IMR-90 (cell line): ENCODE measurements around the gene RRAGD. TPM values are rescaled to one million over a fixed set of nuclear protein-coding genes. Genes with fewer than 3 reads are reported as not detected.

Experiments used
- ATAC-seq: fragments of 200-7000 bp; cut with Tn5 transposase; 2 replicates; pipeline ENCODE4 v1.9.1; 2020; ENCODE audit warnings: low read depth, mild to moderate bottlenecking, moderate library complexity
- BruUV-seq: library from RNA; stranded (reverse); fragments of 400-500 nt; replicated peaks from 2 replicates; lab custom pipeline; 2021; lab: Mats Ljungman, UMichigan
- CTCF ChIA-PET: fragments of 300-600 bp; formaldehyde crosslinking; extraction: SDS; loops from one replicate; lab custom pipeline; 2021; ENCODE audit warnings: antibody characterized with exemption; lab: Yijun Ruan, JAX
- POLR2A ChIA-PET: fragments of 300-600 bp; sonication (Branson Sonifier 250); formaldehyde crosslinking; loops from one replicate; lab custom pipeline; 2022; ENCODE audit warnings: antibody characterized with exemption; ENCODE audit not compliant: unreplicated experiment; lab: Charles Lee
- DNase-seq: peaks from one replicate; pipeline ENCODE4 v3.0.0; 2013
- H2AFZ ChIP-seq: replicated peaks from 2 replicates; pipeline ENCODE3; 2013; ENCODE audit warnings: low read length, mild to moderate bottlenecking; ENCODE audit not compliant: poor library complexity
- H2AK5ac ChIP-seq: 2 replicates; pipeline ENCODE4 v1.6.1; 2013; ENCODE audit warnings: low read depth, low read length, inconsistent platforms
- H2AK9ac ChIP-seq: replicated peaks from 2 replicates; pipeline ENCODE3; 2013; ENCODE audit warnings: mild to moderate bottlenecking, low read depth, low read length, moderate library complexity; ENCODE audit not compliant: poor library complexity
- H2BK120ac ChIP-seq: 2 replicates; pipeline ENCODE4 v1.6.1; 2013; ENCODE audit warnings: low read depth, low read length, inconsistent platforms
- H2BK15ac ChIP-seq: 3 replicates; pipeline ENCODE4 v1.6.1; 2013; ENCODE audit warnings: low read depth, low read length, inconsistent platforms
- H2BK20ac ChIP-seq: 2 replicates; pipeline ENCODE4 v1.6.1; 2013; ENCODE audit warnings: low read depth, mild to moderate bottlenecking, inconsistent platforms, low read length, moderate library complexity
- H2BK5ac ChIP-seq: 2 replicates; pipeline ENCODE4 v1.6.1; 2013; ENCODE audit warnings: mild to moderate bottlenecking, low read depth, low read length, inconsistent platforms; ENCODE audit not compliant: poor library complexity, severe bottlenecking
- H3K14ac ChIP-seq: replicated peaks from 2 replicates; pipeline ENCODE4 v1.6.1; 2013; ENCODE audit warnings: low read depth, low read length, inconsistent platforms
- H3K18ac ChIP-seq: 2 replicates; pipeline ENCODE4 v1.6.1; 2013; ENCODE audit warnings: low read depth, low read length, control low read depth
- H3K23ac ChIP-seq: 2 replicates; pipeline ENCODE4 v1.6.1; 2013; ENCODE audit warnings: low read depth, low read length, inconsistent platforms
- H3K27ac ChIP-seq: 2 replicates; pipeline ENCODE4 v1.5.1; 2013; ENCODE audit warnings: mild to moderate bottlenecking, control low read depth, low read length; ENCODE audit not compliant: insufficient read depth
- H3K27me3 ChIP-seq: 2 replicates; pipeline ENCODE4 v1.6.1; 2013; ENCODE audit warnings: low read length; ENCODE audit not compliant: control insufficient read depth, insufficient read depth
- H3K36me3 ChIP-seq: 2 replicates; pipeline ENCODE4 v1.6.1; 2013; ENCODE audit warnings: low read length, mixed read lengths; ENCODE audit not compliant: control insufficient read depth, insufficient read depth
- H3K4ac ChIP-seq: 2 replicates; pipeline ENCODE4 v1.6.1; 2013; ENCODE audit warnings: low read depth, low read length, inconsistent platforms
- H3K4me1 ChIP-seq: 2 replicates; pipeline ENCODE4 v1.6.1; 2013; ENCODE audit warnings: low read length, mixed read lengths; ENCODE audit not compliant: control insufficient read depth, insufficient read depth
- H3K4me2 ChIP-seq: 2 replicates; pipeline ENCODE4 v1.6.1; 2013; ENCODE audit warnings: low read depth, mild to moderate bottlenecking, control low read depth, low read length, moderate library complexity
- H3K4me3 ChIP-seq: 2 replicates; pipeline ENCODE4 v1.5.1; 2013; ENCODE audit warnings: low read depth, mild to moderate bottlenecking, control low read depth, low read length, moderate library complexity; ENCODE audit not compliant: insufficient read depth
- H3K56ac ChIP-seq: 2 replicates; pipeline ENCODE4 v1.6.1; 2013; ENCODE audit warnings: low read length, inconsistent platforms; ENCODE audit not compliant: insufficient read depth; ENCODE audit errors: extremely low read depth
- H3K79me1 ChIP-seq, 2 experiments: 2 replicates each; pipeline ENCODE4 v1.6.1; 2013; ENCODE audit warnings: low read length in 2 of 2, inconsistent platforms in 1 of 2, low read depth in 1 of 2
- H3K9ac ChIP-seq: 2 replicates; pipeline ENCODE4 v1.6.1; 2013; ENCODE audit warnings: low read depth, low read length, control low read depth
- H3K9me1 ChIP-seq: 2 replicates; pipeline ENCODE4 v1.6.1; 2013; ENCODE audit warnings: low read length, inconsistent platforms; ENCODE audit not compliant: insufficient read depth
- H3K9me3 ChIP-seq: 2 replicates; pipeline ENCODE4 v1.6.1; 2013; ENCODE audit warnings: low read length; ENCODE audit not compliant: control insufficient read depth, insufficient read depth
- H4K20me1 ChIP-seq: 2 replicates; pipeline ENCODE4 v1.6.1; 2013; ENCODE audit warnings: low read length, inconsistent platforms; ENCODE audit not compliant: insufficient read depth
- H4K5ac ChIP-seq: 2 replicates; pipeline ENCODE4 v1.6.1; 2013; ENCODE audit warnings: mild to moderate bottlenecking, low read depth, low read length, control low read depth
- H4K8ac ChIP-seq, 2 experiments: 2 replicates each; pipeline ENCODE4 v1.6.1; 2013; ENCODE audit warnings: low read depth in 2 of 2, low read length in 2 of 2, control low read depth in 1 of 2, inconsistent platforms in 1 of 2
- H4K91ac ChIP-seq: 2 replicates; pipeline ENCODE4 v1.6.1; 2013; ENCODE audit warnings: low read depth, low read length, inconsistent platforms; ENCODE audit not compliant: insufficient read depth
- CEBPB ChIP-seq: IDR thresholded peaks from 2 replicates; pipeline ENCODE4 v1.6.1; 2012; ENCODE audit warnings: low read depth, low read length, improper control_type of control experiment
- MAFK ChIP-seq: IDR thresholded peaks from 2 replicates; pipeline ENCODE4 v1.6.1; 2012; ENCODE audit warnings: low read depth, low read length, improper control_type of control experiment
- MAZ ChIP-seq: IDR thresholded peaks from 2 replicates; pipeline ENCODE4 v1.6.1; 2012; ENCODE audit warnings: low read depth, mild to moderate bottlenecking, low read length, improper control_type of control experiment, moderate library complexity, borderline replicate concordance
- MXI1 ChIP-seq: IDR thresholded peaks from 2 replicates; pipeline ENCODE4 v1.6.1; 2012; ENCODE audit warnings: low read depth, mild to moderate bottlenecking, low read length, moderate library complexity, borderline replicate concordance
- NFE2L2 ChIP-seq: fragments of 150-350 bp; IDR thresholded peaks from 2 replicates; pipeline ENCODE4 v1.6.1; 2016; ENCODE audit warnings: low read depth, mild to moderate bottlenecking, low read length
- POLR2A ChIP-seq: IDR thresholded peaks from 2 replicates; pipeline ENCODE4 v1.6.1; 2012; ENCODE audit warnings: mild to moderate bottlenecking, low read depth, low read length
- RCOR1 ChIP-seq: IDR thresholded peaks from 2 replicates; pipeline ENCODE4 v1.6.1; 2012; ENCODE audit warnings: mild to moderate bottlenecking, low read length, improper control_type of control experiment; ENCODE audit not compliant: insufficient replicate concordance
- RFX5 ChIP-seq: IDR thresholded peaks from 2 replicates; pipeline ENCODE4 v1.8.0; 2012; ENCODE audit warnings: low read depth, mild to moderate bottlenecking, low read length, moderate library complexity
- SMC3 ChIP-seq: fragments of 150-350 bp; IDR thresholded peaks from 2 replicates; pipeline ENCODE4 v1.6.1; 2016; ENCODE audit warnings: low read depth, mild to moderate bottlenecking, antibody characterized with exemption, low read length, moderate library complexity
- WGBS, 2 experiments: methylation state at CpG; one replicate each; pipeline versions ENCODE4 v1.1.5 to v1.1.7; 2013; ENCODE audit warnings: missing lambda C conversion rate in 2 of 2; ENCODE audit not compliant: insufficient read length in 1 of 2; ENCODE audit errors: extremely low coverage in 2 of 2; 5-methylcytosine and 5-hydroxymethylcytosine counted together
- dilution Hi-C: fragments of 300-500 bp; cut with HindIII; formaldehyde crosslinking; loops from one replicate; pipeline ENCODE4 v1.14.3; 2018; ENCODE audit warnings: low sequenced_read_pairs; ENCODE audit not compliant: unreplicated experiment
- in situ Hi-C: fragments of 300-500 bp; cut with MboI; formaldehyde crosslinking; loops from 3 replicates; pipeline ENCODE4 v1.14.3; 2019; ENCODE audit warnings: low sequenced_read_pairs, inconsistent platforms, mixed read lengths
- intact Hi-C: fragments of 100-400 bp; cut with micrococcal nuclease; formaldehyde crosslinking; loops from 2 replicates; pipeline ENCODE4 v1.10.0; 2022
- polyA plus RNA-seq, 3 experiments: library from polyadenylated mRNA; depleted of rRNA; stranded (reverse); fragments of >200 nt; gene quantifications; 2 replicates each; pipeline ENCODE4 v1.2.3, GENCODE V29; 2012; ENCODE audit warnings: low replicate concordance in 1 of 3
- total RNA-seq: library from RNA; depleted of rRNA; stranded (reverse); fragments of >200 nt; gene quantifications from 2 replicates; pipeline ENCODE4 v1.2.3, GENCODE V29; 2012
- TF ChIP-seq, protein P1 (sequence below): conservative IDR thresholded peaks from 2 replicates; pipeline ENCODE4 v1.5.1; 2012; ENCODE audit warnings: mild to moderate bottlenecking, low read depth, low read length, improper control_type of control experiment
- TF ChIP-seq, protein P2 (sequence below): fragments of 150-350 bp; IDR thresholded peaks from 2 replicates; pipeline ENCODE4 v1.6.1; 2016; ENCODE audit warnings: low read depth, mild to moderate bottlenecking, low read length, moderate library complexity, borderline replicate concordance
- TF ChIP-seq, protein P3 (sequence below): fragments of 150-350 bp; IDR thresholded peaks from 2 replicates; pipeline ENCODE4 v1.6.1; 2017; ENCODE audit warnings: mild to moderate bottlenecking, antibody characterized with exemption, low read length, low read depth

RRAGD gene
- total and polyA plus RNA-seq, 2 of the 4 experiments (the other 2 are of a cell fraction) = not detected

DNA sequence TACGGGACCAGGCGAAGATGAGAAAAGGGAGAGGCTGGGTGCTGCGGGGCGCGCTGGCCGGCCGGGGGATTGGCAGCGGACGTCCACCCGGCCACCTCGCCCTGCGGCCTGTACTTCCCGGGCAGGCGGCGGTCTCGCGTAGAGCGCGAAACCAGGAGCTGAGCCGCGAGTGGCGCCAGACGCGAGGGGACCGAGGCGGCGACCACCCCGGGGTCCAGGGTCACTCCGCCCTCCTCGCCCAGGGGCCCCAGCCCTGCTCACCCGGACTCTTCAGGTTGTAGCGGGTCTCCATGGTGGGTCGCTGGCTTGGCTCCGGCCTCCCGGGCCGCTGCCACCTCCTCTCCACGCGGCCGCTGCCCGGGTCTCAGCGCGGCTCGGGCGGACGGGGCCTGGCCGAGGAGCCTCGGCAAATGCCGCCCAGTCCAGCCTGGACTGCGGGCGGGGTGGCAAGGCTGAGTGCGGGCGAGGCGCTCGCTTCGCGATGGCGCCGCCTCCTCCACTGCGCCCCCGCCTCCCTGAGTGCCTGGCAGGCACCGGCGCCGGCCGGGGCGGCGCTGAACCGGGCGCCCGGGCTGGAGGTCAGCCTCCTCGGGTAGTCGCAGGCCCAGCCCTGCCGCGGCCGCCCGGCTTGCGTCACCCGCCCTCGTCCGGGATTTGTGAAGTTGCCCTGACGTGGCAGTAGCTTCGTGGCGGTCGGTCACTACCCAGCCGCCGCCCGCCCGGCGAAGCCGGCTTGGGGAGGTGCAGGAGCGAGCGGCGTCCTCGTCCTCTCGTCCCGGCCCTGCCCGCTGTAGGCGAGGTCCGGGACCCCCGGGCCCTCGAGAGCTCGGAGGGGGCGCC lies 59.6 kb downstream of the RRAGD start, which contains the start of gene UBE2J1:
TSS of gene UBE2J1 (minus strand) at position 445 of the 840 bp plus-strand sequence. CDS start at position 292, 153 bp downstream.
- Histone ChIP-seq H3K56ac (peak within 1 kb of the TSS; percentile 90), H2BK5ac (peak within 1 kb of the TSS; percentile 75), H3K9me1 (peaks cover 12% of the 10 kb centered on the region), H3K27ac (peak within 1 kb of the TSS; percentile 85), H2AFZ (peak within 1 kb of the TSS; percentile 92), H3K79me1 (peaks cover 8 to 36% of the 10 kb centered on the region in 2 experiments; a peak in 3 of 4 replicates), H3K4me2 (peak within 1 kb of the TSS; percentile 94), H2BK120ac (peak within 1 kb of the TSS; percentile 59; the same call in 1 of the 2 replicates), H2AK9ac (peak within 1 kb of the TSS; percentile 92), H3K23ac (peak within 1 kb of the TSS; percentile 98), H3K18ac (peak within 1 kb of the TSS; percentile 59), H3K4ac (peak within 1 kb of the TSS; percentile 96), H4K91ac (peak within 1 kb of the TSS; percentile 81), H3K4me3 (peak within 1 kb of the TSS; percentile 99), H2BK15ac (no peak within 1 kb of the TSS), H3K4me1 (peaks cover 9% of the 10 kb centered on the region), H3K36me3 (no peaks in the 10 kb centered on the region), H3K14ac (peak within 1 kb of the TSS; percentile 94), H3K27me3 (no peaks in the 10 kb centered on the region), H4K5ac (peak within 1 kb of the TSS; percentile 89), H2AK5ac (peak within 1 kb of the TSS; percentile 91), H2BK20ac (no peak within 1 kb of the TSS), H4K20me1 (peaks cover 31% of the 10 kb centered on the region; the same call in 1 of the 2 replicates), H3K9me3 (no peaks in the 10 kb centered on the region), H3K9ac (peak within 1 kb of the TSS; percentile 96), H4K8ac (peak within 1 kb of the TSS; percentile 91 to 99)
- ChIA-PET CTCF (interaction anchor here (0.9 kb wide), 1 partner anchor 20 kb away, joined by 3 read pairs; no protein-coding TSS in a partner anchor), POLR2A (no interaction called here)
- ATAC-seq (peak; percentile 96), DNase-seq (peak; percentile 94)
- intact Hi-C loops (loop anchor here (5.0 kb wide), 2 partner anchors 270 to 370 kb away; partner anchors contain the start of gene PNRC1), in situ Hi-C loops (loop anchor here (25.0 kb wide), 2 partner anchors 215 to 365 kb away; partner anchors contain the start of gene PM20D2), dilution Hi-C loops (no loop called here)
- 0% methylated on average over 50 of the region's 102 CpGs; no CpG with 5 or more reads in 1 of the 2 experiments for WGBS, 2 experiments
- no TSS peak for BruUV-seq
- no peak for TF ChIP-seq RCOR1
- TF ChIP-seq, protein P1, sequence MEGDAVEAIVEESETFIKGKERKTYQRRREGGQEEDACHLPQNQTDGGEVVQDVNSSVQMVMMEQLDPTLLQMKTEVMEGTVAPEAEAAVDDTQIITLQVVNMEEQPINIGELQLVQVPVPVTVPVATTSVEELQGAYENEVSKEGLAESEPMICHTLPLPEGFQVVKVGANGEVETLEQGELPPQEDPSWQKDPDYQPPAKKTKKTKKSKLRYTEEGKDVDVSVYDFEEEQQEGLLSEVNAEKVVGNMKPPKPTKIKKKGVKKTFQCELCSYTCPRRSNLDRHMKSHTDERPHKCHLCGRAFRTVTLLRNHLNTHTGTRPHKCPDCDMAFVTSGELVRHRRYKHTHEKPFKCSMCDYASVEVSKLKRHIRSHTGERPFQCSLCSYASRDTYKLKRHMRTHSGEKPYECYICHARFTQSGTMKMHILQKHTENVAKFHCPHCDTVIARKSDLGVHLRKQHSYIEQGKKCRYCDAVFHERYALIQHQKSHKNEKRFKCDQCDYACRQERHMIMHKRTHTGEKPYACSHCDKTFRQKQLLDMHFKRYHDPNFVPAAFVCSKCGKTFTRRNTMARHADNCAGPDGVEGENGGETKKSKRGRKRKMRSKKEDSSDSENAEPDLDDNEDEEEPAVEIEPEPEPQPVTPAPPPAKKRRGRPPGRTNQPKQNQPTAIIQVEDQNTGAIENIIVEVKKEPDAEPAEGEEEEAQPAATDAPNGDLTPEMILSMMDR = no peak
- peak; percentile 88; the same call in 1 of the 2 replicates for TF ChIP-seq MAZ
- TF ChIP-seq CEBPB = peak; percentile 94
- 0 out of 2 replicates have a peak, but pooled peaks have one; percentile 28 for TF ChIP-seq MXI1
- TF ChIP-seq, protein P2, sequence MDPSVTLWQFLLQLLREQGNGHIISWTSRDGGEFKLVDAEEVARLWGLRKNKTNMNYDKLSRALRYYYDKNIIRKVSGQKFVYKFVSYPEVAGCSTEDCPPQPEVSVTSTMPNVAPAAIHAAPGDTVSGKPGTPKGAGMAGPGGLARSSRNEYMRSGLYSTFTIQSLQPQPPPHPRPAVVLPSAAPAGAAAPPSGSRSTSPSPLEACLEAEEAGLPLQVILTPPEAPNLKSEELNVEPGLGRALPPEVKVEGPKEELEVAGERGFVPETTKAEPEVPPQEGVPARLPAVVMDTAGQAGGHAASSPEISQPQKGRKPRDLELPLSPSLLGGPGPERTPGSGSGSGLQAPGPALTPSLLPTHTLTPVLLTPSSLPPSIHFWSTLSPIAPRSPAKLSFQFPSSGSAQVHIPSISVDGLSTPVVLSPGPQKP = no peak
- TF ChIP-seq POLR2A = peak; percentile 97
- TF ChIP-seq NFE2L2 = 0 out of 2 replicates have a peak, but pooled peaks have one; percentile 8
- no peak for TF ChIP-seq RFX5
- TF ChIP-seq, protein P3, sequence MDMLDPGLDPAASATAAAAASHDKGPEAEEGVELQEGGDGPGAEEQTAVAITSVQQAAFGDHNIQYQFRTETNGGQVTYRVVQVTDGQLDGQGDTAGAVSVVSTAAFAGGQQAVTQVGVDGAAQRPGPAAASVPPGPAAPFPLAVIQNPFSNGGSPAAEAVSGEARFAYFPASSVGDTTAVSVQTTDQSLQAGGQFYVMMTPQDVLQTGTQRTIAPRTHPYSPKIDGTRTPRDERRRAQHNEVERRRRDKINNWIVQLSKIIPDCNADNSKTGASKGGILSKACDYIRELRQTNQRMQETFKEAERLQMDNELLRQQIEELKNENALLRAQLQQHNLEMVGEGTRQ = no peak
- no peak for TF ChIP-seq SMC3
- TF ChIP-seq MAFK = no peak; the same call in 1 of the 2 replicates
